Stimulated activated CD8-positive, alpha-beta memory T cell treated with anti-CD3 and anti-CD28 coated beads, Interleukin-15, amount 100 ng/mL, for 4 hours (primary cell): ENCODE measurements around the gene RNASE8.
"Not testable (repeated sequence)": the region's sequence is repeated elsewhere in the genome, so short reads cannot be mapped to it uniquely, and the experiment has no call there.

Source experiments
- DNase-seq, 2 donors: peaks; one replicate each; pipeline ENCODE4 v3.0.0-alpha.2; 2020; ENCODE audit warnings: low read depth in 2 of 2

Gene RNASE8

DNA sequence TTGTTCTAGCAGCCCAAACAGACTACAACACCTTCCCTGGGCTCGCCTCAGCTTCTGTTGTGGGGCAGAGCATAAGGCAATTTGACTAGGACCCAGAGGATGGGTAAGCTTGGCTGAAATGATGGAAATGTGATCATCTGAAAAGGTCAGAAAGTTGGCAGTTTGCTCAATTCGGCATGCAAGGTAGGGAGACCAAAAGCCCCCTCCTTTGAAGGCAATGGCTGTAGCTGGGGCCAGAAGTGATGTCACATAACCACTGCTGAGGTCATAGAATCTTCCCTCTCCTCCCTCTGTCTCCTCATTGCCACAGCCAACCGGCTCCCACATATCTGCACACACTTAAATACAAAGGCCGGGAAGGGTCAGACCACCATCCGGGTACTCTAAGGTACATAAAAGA, 27.7 kb upstream of the RNASE8 start, which contains the start of gene TPPP2:
TSS of gene TPPP2 (plus strand) at position 301 of the 400 bp plus-strand sequence. CDS start 365 bp downstream, outside the sequence.
- no peak for DNase-seq

DNA sequence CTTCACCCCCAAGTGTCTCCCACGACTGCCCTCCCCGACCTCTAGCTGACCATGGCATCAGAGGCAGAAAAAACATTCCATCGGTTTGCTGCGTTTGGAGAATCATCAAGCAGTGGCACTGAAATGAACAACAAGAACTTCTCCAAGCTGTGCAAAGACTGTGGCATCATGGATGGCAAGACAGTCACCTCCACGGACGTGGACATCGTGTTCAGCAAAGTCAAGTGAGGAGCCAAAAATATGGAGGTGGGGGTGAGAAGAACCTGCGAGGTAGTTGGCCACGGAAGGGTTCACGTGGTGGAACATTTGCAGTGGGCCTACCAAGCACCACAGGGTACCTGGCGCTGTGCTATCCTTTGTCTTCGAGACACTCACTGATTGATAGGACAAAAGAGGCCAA, 27.1 kb upstream of the RNASE8 start:
- no peak for DNase-seq

DNA sequence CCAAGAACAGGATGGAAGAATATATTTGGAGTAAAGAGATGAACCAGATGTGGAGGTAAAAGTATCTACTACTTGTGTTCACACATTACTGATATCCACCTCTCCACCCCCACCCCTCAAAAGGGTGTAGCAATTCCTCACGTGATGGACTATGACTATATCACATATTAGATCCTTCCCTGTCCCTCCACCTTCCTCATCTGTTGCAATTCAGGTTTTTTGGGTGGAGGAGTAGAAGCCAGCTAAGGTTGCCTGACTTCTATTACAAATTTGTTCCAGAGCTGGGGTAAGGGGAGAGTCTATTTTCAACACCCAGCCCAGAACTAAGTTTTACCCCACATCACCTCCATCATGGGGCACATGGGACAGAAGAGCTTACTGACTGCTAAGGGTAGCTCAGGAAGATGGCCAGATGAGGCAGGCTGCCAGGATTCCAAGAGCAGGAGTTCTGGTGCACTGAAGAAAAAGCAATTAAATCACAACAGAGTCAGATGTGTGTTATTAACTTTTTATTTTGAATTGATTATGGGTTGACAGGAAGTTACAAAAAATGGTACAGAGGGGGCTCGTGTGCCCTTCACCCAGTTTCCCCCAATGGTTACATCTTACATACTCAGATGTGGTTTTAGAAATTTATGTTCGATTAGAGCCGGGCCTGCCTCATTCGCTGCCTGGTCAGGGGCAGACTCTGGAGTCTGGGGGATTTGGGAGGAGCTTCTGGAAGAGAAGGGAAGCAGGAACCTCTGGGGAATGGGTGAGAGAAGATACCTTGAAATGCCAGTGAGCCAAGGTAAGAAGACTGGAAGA, 25.1 kb upstream of the RNASE8 start:
- no peak for DNase-seq

DNA sequence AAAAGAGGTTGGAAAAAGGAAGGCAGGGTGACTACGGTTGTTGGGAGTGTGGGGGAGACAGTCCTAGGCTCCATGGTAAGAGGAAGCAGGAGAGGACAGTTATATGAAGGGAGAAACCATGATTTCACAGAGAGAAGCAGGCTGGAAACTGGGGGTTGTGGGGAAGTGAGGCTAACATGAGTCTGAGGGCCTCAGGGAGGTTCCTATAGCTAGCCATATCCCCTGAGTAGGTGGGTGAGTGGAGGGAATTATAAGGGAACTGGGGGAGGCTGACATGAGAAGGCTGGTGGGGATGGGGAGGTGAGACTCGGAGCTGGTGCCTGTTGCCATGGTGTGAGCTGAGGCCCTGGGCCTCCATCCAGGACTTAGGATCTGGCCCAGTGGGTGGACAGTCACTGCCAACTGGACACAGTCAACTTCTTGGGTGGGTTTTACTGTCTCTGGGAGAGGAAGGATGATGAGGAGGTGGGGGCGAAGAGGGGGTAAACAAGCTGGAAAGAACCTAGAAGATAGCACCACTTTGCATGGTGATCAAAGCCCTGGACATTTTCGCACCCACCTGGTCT, 24.4 kb upstream of the RNASE8 start:
- no peak for DNase-seq

DNA sequence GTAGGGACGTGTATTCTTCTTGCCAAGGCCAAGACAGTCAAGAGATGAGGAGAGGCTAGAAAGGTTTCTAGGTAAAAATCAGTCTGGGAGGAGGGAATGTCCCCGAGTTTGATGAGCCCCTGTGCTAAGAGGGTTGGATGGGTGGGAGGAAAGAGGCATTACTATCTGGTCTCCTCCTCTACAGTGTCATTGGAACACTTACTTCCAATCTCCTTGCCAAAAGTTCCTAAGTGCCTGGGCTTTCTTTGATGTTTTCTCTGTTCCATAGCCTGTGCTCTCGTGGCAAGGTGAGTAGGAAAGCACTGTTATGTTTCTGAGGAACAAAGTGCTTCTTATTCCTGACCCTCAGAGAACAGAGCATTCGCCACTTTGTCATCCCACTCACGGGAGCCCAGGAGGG, 22.9 kb upstream of the RNASE8 start, which contains the start of gene RNASE13:
TSS of gene RNASE13 (minus strand) at position 101 of the 400 bp plus-strand sequence. CDS start 519 bp downstream, outside the sequence.
- no peak for DNase-seq

DNA sequence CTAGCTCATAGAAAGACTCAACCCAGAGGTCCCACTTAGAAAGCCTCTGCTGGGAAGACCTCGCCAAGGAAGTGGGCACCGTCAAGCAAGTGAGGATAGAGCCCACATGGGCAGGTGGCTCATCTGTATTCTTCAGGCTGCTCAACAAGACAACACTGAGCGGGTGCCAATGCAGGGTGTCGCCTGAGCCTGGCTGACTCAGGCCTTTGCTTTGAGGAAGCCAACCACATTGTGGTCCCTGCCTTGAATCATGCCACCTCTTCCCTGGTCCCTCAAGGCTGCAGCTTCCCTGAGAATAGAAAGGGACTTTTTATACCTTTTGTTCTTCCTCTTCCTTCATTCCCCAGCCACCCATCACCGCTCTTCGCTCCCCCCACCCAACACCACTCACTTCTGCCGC, 20.9 kb upstream of the RNASE8 start:
- DNase-seq: no peak

DNA sequence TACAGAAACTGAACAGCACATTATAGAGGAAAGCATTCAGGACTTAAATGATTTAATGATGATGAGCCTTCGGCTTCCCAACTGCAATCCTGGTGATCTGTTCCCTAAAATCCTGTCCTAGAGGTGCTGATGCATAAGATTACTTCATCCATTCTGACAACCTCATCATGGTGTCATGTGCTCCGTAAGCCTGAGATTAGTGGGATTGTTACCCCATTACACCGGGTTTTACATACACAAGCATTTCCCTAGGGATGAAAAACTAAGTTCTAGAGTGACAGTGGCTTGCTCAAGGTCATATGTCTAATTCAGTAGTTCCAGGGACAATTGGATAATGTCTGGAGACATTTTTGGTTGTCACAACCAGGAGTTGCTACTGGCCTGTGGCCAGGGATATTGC, 20.5 kb upstream of the RNASE8 start:
- DNase-seq: no peak

DNA sequence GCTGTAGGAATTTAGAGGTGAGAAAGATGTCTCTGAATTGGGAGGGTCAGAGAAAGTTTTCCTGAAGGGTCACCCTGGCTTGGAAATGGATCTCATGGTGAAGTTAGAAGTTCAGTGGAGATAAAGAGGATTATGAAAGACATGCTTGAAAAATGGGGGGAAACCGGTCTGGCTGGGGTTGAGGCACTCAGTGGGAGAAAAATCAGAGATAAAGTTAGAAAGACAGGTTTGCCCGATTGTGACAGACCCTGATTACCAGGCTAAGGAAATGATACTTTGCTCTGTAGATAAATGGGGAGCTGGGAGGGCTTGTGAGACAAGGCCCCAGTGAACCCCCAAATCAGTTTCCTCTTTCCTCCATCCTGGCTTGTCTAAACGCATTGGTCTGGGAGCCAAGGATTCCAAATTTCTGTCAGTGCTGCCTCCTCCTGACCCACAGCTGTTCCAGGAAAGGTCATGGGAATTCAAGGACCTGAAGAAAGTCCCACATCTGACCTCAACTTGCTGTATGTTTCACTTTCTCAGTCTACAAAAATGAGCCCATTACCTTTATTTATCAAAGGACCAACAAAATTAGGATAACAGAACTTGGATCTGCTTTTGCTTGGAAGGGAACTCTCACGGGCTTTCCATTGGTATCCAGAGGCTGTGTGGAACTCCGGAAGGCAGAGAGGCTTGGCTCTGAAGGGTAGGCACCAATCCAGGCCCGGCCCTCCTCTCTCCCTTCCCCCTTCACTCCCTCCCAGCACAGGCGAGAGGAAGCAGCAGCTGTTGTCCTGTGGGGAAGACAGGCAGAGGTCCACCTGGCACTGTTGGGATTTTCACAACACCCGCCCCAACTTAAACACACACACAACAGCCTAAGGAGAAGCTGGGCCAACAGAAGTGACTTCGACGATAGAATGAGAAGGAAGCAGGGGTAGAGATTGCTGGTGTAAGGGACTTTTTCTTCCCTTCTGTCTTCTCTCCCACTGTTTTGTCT, 18.9 kb upstream of the RNASE8 start:
- DNase-seq: no peak

DNA sequence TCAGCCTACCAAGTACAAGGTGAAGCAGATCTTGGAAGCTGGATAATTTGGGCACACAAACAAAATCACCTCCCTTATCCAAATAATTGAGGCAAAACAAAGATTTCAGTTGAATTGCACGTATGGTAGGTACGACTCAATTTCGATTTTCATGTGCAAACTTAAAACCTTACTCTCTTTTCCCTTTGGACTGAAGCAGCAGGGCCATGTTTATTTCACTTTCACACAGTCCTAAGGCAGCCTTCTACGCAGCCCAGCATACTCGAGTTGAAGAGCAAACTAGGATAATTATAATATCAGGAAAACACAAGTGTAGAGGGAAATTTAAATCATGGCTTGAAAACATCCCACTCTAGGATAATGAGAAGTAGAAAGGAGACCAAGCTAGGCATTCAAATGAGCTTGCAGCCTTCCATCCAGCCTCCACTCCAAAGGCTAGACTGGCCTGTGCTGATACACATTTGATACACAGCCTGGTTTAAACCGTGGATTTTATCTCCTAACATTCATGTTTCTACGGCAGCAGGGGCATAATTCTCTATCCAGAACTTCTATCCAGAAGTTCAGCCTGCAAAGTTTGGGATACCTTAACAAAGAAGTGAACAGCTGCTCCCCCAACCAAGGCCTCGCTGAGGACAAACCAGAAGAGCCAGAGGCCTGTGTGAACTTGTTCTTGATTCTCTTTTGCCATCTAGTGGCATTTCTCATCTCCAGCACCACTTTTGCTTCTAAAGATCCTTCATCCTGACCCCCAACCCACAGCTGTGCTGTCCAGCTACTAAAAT, 17.8 kb upstream of the RNASE8 start:
- DNase-seq: no peak

DNA sequence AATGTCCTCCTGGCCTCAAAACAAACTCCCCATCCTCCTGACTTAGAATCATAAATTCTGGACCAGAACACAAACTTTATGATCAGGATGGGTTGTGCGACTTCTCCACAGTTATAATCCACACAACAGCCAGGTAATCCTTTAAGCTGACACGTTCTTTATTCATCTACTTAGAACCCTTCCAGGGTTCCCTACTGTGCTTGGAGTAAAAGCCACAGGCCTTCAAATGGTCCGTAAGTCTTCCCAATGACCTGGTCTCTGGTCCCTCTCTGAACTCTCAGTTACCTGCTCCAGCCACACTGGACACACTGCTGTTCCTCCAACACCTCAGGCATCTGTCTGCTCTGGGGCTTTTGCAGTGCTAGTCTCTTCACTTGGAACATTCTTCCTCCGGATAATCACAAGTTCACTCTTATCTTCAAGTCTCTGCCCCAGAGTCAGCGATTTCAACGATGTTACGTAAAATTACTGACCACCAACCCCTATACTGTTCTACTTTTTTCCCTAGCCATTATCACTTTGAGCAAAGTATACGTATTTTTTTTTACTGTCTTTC, 17.2 kb upstream of the RNASE8 start:
- DNase-seq: no peak

DNA sequence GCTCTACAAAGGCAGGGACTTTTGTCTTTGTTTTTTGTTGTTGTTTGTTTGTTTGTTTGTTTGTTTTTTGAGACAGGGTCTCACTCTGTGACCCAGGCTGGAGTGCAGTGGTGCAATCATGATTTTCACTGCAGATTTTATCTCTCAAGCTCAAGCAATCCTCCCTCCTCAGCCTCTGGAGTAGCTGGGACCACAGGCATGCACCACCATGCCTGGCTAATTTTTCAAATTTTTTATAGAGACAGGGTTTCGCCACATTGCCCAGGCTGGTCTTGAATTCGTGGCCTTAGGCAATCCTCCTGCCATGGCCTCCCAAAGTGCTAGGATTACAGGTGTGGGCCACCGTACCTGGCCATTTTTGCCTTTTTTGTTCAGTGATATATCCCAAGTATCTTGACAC, 16.7 kb upstream of the RNASE8 start:
- DNase-seq: not testable (repeated sequence)

DNA sequence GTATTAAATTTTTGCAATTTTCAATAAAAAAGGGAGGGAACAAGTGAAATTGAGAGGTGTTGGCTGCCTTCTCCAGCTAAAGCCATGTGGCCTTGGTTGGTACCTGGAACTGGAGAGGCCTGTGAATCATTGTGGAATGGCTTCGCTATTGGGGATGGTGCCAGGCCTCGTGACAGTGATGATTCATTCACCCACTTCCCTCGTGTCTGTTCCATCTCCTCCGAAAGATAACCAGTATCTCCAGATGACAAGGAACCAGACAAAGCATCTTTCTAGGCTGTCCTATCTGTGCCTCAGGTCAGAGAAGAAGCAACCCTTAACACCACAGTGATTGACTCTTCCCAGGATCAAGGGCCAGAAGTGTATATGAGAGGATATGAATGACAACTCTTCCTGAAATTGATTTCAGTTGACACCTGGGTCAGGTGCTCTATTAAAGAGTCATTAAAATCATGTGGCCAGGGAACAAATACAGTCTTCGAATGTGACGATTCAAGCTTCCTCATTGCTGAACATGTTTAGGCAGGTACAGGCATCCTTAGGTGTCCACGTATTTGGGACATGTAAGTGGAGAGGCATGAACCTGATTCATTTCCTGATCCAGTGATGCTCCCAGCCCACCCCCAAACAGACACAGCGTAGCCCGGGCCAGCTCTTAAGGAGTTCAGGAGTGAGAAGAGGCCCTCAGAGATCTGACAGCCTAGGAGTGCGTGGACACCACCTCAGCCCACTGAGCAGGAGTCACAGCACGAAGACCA, 15.8 kb upstream of the RNASE8 start, which contains the start of gene RNASE7:
TSS of gene RNASE7 (plus strand) at position 687 of the 758 bp plus-strand sequence. CDS start 631 bp downstream, outside the sequence.
- no peak for DNase-seq

DNA sequence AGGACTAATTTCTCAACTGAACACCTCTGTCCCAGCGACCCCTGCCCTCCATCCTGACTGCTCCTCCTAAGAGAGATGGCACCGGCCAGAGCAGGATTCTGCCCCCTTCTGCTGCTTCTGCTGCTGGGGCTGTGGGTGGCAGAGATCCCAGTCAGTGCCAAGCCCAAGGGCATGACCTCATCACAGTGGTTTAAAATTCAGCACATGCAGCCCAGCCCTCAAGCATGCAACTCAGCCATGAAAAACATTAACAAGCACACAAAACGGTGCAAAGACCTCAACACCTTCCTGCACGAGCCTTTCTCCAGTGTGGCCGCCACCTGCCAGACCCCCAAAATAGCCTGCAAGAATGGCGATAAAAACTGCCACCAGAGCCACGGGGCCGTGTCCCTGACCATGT, 14.7 kb upstream of the RNASE8 start:
- DNase-seq: no peak

DNA sequence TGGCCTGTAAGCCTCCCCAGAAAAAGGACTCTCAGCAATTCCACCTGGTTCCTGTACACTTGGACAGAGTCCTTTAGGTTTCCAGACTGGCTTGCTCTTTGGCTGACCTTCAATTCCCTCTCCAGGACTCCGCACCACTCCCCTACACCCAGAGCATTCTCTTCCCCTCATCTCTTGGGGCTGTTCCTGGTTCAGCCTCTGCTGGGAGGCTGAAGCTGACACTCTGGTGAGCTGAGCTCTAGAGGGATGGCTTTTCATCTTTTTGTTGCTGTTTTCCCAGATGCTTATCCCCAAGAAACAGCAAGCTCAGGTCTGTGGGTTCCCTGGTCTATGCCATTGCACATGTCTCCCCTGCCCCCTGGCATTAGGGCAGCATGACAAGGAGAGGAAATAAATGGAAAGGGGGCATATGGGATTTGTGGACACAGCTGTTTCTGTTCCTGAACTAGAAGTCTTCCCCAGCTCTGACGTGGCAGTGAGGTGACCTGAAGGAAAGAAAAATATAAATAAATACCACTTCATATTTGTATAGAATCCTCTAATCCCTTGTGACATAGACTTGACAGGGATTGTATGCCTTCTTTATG, 14.1 kb upstream of the RNASE8 start:
- no peak for DNase-seq

DNA sequence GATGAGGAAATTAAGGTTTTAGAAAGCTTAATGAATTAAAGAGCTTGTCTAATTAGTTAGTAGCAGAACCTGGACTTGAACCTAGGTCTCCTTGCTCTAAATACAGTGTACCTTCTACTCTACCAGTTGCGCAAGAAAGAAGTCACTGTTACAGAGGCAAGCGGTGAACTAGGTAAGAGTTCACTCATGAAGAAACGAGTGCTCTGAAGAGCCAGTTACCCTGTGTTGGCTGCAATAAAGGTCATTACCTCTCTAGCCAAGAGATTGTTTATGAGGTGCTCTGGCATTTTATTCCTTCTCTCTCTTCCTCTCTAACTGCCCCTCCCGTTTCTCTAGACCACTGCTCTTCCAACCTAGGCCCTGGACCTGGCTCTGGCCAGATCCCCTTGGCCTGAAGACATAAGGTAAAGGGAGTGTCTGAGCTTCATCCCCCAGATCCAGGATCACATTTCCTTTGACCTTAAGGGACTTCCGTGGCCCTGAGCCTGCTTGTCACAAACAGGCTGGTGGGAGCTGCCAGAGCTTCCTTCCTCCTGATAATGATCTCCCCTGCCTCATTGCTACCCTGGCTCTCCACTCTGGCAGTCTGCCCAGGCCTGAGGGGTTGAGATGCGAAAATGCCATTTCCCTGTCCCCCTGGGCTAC, 13.5 kb upstream of the RNASE8 start:
- DNase-seq: no peak

DNA sequence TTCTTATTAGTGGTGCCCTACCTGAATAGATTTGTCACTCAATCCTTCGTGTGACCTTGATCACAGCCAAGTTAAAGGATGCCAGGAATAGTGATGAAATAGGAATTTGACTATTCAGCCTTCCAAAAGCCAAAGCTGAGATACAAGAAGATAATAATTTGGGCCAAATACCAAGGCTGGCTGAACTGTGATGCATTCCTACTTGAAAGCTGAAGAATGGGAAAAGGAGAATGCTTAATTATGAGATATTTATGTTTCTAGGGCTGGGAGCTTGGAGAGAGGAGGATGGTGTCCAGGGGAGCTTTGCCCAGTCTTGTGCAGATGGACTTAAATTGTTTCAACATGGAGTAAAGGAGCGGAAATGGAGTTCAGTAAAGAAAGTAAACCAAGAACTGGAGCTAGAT, 10.2 kb upstream of the RNASE8 start:
- no peak for DNase-seq

DNA sequence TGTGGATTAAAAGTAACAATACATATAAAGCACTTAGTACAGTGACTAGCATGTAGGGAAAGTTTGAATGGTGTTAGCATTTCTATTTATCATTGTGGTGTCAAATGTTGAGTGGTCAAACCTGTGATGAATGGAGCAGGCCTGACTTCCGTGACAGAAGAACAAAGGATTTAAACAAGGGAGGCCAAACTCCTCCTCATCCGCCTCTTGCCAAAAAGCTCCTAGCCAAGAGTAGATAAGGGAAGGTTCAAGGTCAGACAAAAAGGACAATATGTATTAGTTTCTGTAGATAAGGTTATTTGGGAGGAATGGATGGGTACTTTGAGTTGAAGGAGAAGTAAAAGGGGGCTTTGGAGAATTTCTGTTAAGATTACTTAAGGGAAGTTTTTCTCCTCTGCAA, 9.0 kb upstream of the RNASE8 start:
- DNase-seq: no peak

DNA sequence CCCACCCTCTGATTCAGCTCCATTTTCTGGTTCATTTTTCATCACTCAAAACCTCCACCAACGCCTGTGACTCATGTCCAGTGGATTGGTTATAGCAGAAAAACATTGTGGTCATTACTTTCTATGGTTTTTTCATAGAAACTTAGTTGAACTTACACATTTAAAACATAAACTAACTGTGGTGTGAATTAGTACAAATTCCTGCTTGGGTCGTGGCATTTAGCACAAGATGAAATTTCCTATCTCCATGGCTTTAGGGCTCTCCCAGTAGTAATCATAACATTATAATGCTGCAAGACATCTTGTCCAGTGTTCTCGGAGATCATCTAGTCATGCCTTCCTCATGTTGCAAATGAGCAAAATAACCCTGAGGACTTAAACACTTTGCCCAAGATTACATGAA, 8.3 kb upstream of the RNASE8 start:
- no peak for DNase-seq

DNA sequence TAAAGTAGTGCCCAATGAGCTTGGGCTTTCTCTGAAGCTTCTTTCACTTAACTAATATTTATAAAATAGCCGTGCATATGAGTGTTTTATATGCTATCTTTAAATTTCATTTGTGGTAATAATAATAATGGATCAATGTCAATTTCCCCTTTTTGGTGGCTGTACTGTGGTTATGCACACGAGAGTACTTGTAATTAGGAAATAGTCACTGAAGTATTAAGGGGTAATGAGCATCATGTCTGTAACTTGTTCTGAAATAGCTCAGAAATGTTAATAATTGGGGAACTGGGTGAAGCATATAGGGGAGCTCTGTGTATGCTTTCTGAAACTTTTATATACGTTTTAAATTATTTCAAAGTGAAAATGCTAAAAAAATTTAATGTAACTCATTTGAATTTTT, 7.0 kb upstream of the RNASE8 start:
- no peak for DNase-seq
